Activated CD8-positive, alpha-beta memory T cell treated with anti-CD3 and anti-CD28 coated beads, Interleukin-2, amount 50 U/mL, for 24 hours (primary cell): ENCODE measurements around the gene SDK2.

Experiments
- DNase-seq: peaks from one replicate; pipeline ENCODE4 v3.0.0-alpha.2; 2020; ENCODE audit errors: extremely low read depth

SDK2 gene

GRCh38 chr17:73586275-73586832 lies 57.9 kb downstream of the SDK2 start:
- DNase-seq, result no peak

GRCh38 chr17:73585583-73585982 lies 58.7 kb downstream of the SDK2 start:
- DNase-seq, result no peak

GRCh38 chr17:73584987-73585386 lies 59.3 kb downstream of the SDK2 start:
- DNase-seq, result no peak

GRCh38 chr17:73584049-73584448 lies 60.2 kb downstream of the SDK2 start:
- no peak for DNase-seq

GRCh38 chr17:73582821-73583220 lies 61.4 kb downstream of the SDK2 start:
- DNase-seq, result no peak

GRCh38 chr17:73582359-73582758 lies 61.9 kb downstream of the SDK2 start:
- DNase-seq, result no peak

GRCh38 chr17:73581379-73581778 lies 62.9 kb downstream of the SDK2 start:
- no peak for DNase-seq

GRCh38 chr17:73580073-73580710 lies 64.1 kb downstream of the SDK2 start:
- no peak for DNase-seq

- DNase-seq, result no peak
Measured at GRCh38 chr17:73576556-73577098, 67.6 kb downstream of the SDK2 start.

- DNase-seq, result no peak
Measured at GRCh38 chr17:73575470-73576221, 68.6 kb downstream of the SDK2 start.

GRCh38 chr17:73571511-73572130 lies 72.6 kb downstream of the SDK2 start:
- no peak for DNase-seq

GRCh38 chr17:73569762-73570319 lies 74.4 kb downstream of the SDK2 start:
- DNase-seq, result no peak

GRCh38 chr17:73568934-73569333 lies 75.3 kb downstream of the SDK2 start:
- no peak for DNase-seq

GRCh38 chr17:73566905-73567782 lies 77.1 kb downstream of the SDK2 start:
- no peak for DNase-seq

GRCh38 chr17:73564843-73565242 lies 79.4 kb downstream of the SDK2 start:
- DNase-seq, result no peak

GRCh38 chr17:73562896-73563295 lies 81.3 kb downstream of the SDK2 start:
- DNase-seq, result no peak

- DNase-seq, result no peak
Measured at GRCh38 chr17:73561111-73561510, 83.1 kb downstream of the SDK2 start.

GRCh38 chr17:73560661-73561060 lies 83.6 kb downstream of the SDK2 start:
- no peak for DNase-seq

- no peak for DNase-seq
Measured at GRCh38 chr17:73559532-73559931, 84.7 kb downstream of the SDK2 start.

- no peak for DNase-seq
Measured at GRCh38 chr17:73555199-73555960, 88.9 kb downstream of the SDK2 start.
